HG03342 (cell line): ENCODE measurements around the gene TJP3.

Experiments used
- ATAC-seq: cut with Tn5 transposase; IDR thresholded peaks from one replicate; pipeline ENCODE4 v1.9.1; 2021; ENCODE audit warnings: mild to moderate bottlenecking, moderate library complexity; ENCODE audit not compliant: unreplicated experiment

TJP3 gene

GRCh38 chr19:3782330-3782729 lies 74.1 kb downstream of the TJP3 start:
- ATAC-seq = no peak

DNA sequence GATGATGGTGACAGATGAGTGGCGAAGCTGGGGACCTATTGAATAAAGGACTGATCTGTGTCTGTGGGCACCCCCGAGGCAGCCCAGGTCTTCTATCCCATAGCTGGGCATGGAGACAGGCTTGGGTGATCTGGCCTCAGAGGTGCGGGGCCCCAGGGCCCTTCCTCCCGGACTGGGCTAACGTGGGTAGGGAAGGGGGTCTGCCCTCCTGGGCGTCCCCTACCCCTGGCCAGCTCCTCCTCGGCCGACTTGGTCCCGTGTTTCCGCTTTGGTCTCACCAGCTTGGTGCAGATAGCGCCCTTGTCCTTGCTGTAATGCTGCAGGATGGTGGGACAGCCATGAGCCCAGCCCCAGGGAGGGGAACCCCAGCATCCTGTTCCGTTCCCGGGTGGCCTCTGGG lies 74.7 kb downstream of the TJP3 start:
- ATAC-seq = no peak

- no peak for ATAC-seq
These were observed 75.7 kb downstream of the TJP3 start for GRCh38 chr19:3783660-3784584.

DNA sequence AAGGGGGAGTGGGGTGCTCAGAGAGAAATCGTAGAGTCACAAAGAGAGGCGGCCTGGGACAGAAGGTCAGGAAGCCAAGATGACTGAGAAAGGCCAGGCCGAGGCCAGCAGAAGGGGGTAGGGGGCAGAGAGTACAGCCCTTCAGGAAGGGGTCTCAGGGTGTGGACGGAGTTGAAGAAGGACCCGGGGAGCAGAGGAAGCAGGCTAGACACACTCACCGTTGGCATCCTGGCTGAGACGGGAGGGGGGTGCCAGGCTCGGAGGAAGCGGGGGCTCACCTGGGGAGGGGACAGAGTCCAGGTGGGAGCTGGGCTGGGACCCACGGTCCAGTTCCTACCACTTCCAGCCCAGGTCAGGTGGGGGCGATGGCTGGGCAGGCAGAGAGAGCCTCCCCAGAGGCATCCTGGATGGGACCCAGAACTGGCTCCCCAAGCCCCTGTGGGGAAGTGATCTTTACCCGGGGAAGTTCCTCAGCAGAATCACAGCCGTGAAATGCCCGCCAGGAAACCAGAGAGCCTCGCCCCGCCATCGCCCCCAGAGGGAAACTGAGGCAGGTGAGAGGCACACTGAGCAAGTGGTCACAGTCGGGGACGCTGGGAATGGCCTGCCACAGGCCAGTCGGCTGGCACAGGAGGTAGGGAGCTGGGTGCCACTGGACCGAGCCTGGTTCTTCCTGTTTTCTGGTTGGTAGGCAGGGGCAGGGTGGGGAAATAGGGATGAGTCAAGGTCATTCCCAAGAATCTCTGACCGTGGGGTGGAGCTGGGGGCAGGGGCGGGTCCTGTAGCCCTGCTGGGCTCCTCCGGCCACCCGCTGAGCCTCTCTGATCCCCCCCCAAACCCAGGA lies 76.6 kb downstream of the TJP3 start:
- no peak for ATAC-seq

DNA sequence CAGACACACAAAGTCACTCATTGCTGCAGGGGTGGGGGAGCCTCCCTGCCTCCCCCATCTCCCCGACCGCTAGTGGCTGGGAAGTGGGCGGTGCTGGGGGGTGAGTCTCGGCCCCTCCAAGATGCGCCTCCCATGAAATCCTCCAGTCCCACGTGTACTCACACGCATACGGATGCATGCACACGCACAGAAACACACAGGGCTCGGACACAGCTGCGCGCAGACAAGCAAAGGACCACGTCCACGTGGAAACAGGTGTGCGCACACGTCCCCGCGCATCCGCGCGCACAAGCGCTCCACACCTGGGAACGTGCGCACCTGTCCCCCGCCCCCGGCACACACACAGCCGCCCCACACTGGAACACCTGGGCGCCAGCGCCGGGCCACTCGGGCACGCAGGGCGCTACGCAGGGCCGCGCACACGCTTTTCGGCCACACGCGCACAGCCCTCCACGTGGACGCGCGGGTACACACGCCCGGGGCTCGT lies 77.3 kb downstream of the TJP3 start:
- ATAC-seq = no peak

- no peak for ATAC-seq
These were observed 78.0 kb downstream of the TJP3 start, which contains the start of gene MATK for GRCh38 chr19:3785938-3786824. MATK (minus strand) TSS chr19:3786381; CDS start chr19:3785135, 1,246 bp downstream.

DNA sequence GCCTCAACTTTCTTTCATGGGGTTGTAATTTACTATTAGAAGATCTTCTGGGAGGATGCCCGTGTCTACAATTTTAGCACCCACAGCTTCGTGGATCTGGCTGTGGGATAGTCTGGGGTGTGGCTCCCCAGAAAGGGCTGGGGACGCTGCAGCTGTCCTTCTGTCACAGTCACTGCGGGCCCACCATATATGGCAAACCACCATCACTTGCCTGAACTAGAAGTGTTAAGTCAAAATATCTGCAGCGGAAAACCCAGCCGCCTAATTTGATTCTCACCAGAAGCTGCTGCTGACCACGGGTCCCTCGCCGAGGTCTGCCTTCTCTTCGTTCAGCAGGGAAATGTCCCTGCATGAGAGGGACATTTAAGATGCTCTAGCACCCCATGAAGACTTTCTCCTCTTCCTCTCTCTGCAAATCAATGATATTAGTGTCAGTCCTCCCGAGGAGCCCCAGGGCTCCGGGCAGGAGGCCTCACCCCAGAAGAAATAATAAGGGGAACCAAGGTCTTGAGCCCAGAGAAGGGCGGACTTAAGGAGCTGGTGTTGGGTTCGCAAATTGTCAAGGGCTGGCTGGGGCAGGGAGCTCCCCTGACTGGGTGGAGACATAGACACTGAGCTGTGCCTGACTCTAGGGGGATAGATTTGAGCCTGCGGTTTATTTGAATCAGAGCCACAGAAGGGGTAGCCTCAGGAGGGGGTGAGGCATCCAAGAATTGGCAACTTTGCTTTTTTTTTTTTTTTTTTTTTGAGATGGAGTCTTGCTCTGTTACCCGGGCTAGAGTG lies 81.0 kb downstream of the TJP3 start:
- no peak for ATAC-seq

DNA sequence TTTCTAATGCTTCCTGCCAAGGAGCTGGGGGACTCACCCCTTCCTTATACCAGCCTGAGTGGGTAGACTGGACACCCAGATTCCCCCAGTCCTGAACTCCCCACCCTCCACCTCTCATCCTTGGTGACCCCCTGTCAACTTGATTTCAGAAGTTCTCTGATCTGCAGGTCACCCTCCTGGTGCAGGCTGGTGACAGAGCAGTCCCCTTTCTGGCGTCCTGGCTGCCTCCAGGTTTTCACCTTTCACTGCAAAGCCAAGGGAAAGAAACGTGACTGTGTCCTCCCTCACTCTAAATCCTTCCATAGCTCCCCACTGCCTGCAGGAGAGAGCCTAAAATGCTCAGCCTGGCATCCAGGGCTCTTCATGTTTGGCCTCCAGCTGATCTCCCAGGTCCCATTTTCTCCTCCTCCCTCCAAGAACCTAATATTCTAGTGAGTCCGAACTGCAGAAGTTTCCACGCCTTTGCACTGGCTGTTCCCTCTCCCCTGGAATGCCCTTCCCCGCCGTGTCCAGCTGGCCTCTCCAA lies 82.1 kb downstream of the TJP3 start:
- ATAC-seq = no peak

GRCh38 chr19:3790941-3791340 lies 82.8 kb downstream of the TJP3 start:
- no peak for ATAC-seq

DNA sequence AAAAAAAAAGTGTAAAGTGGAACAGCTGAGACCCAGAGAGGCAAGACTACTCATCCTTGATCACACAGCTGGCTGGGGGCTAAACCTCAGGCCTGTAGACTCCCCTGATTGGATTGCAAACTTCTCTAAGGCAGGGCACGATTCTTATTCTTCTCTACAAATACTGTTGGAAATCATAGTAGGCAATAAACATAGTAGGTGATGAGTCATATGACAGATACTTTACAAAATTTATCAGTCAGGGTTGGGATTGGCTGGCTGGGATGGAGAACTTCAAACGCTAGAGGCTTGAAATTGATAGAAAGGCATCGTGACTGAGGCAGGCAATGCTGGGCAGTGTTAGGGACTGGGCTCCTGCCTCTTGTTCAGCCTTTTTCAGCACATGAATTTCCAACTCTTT lies 83.9 kb downstream of the TJP3 start:
- no peak for ATAC-seq

DNA sequence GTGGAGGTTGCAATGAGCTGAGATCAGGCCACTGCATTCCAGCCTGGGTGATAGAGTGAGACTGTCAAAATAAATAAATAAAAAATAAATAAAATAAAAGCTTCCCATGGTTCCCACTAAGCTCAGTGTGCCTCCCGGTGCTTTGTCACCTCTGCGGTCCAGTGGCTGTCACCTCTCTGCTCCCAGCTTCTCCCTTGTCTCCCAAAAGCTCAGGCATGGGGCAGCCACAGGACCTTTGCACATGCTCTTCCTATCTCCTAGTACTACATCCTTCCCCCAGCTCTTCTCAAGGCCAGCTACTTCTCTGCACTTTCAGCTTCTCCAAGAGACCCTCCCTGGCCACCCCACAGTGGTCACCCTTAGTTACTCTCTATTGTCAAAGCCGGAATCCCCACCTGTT lies 85.6 kb downstream of the TJP3 start:
- no peak for ATAC-seq

- no peak for ATAC-seq
These were observed 88.2 kb downstream of the TJP3 start for GRCh38 chr19:3796358-3796757.

GRCh38 chr19:3798137-3798536 lies 90.0 kb downstream of the TJP3 start:
- ATAC-seq = no peak
